Activated CD4-positive, alpha-beta T cell treated with anti-CD3 and anti-CD28 coated beads, Interleukin-2, amount 50 U/mL, for 4 hours (primary cell): ENCODE measurements around the gene SEC22A.

ENCODE experiments used
- DNase-seq, 2 experiments: peaks; one replicate each; pipeline ENCODE4 v3.0.0-alpha.2; 2020

The SEC22A gene, protein sequence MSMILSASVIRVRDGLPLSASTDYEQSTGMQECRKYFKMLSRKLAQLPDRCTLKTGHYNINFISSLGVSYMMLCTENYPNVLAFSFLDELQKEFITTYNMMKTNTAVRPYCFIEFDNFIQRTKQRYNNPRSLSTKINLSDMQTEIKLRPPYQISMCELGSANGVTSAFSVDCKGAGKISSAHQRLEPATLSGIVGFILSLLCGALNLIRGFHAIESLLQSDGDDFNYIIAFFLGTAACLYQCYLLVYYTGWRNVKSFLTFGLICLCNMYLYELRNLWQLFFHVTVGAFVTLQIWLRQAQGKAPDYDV

DNA sequence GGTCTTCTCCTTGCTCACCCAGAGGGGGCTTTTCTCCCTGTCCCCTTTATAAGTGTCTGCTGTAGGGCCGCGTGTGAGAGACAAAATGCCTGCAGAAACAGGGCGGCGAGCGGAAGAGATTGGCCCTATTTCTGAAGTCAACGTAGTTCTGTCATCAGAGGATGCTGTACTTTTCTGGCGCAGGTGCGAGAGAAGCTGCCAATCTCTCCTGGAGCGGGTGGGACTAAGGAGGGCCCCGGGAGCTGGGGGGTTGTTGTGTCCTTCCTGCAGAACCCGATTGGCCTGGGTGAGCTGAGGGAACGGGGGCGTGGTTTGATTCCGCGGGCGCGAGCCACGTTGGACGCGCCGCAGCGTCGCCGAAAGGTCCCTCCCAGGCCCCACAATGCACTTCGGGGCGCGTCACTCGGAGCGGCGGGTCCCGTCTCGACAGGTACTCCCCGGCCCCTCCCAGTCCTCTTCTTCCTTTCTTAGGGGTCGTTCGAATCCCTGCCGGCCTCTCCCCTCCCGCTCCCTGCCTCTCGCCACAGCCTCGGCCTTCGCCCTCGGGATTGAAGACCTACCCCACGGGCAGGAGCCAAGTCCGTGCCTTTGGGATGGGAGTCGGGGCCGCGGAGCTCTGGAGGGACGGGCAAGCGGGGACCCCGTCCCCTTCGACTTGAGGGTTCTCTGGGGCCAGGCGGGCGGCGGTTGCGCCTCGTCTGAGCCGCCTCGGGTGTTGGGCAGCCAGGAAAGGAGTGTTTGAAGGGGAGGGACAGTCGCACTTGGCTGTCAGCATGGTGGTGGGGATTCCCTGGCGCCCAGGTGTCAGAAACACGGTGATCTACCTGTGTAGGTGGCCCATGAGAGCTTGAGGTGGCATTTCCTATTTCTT, at the start of gene SEC22A:
Gene SEC22A, plus strand, starts transcription at position 387 of the 871 bp plus-strand sequence. CDS start 7,275 bp downstream, outside the sequence.
- peak; percentile 91 for DNase-seq

DNA sequence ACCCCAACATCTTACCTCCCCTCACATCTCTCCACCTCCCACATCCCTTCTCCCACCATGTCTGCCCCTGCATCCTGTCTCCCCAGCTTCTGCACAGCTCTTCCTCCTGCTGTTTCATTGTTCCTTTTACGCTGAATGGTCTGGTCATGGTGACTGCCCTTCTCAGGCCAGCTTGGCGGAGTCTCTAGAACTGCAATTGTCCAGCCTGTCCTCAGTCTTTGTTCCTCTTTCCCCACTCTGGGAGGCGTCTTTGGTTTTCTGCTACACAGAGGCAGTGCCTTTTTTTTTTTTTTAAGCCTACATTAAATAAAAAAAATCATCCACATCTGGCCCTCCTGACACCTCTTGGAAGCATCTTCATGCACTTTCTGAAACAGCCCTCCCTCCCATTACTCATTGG, 49.1 kb upstream of the SEC22A start:
- no peak for DNase-seq

DNA sequence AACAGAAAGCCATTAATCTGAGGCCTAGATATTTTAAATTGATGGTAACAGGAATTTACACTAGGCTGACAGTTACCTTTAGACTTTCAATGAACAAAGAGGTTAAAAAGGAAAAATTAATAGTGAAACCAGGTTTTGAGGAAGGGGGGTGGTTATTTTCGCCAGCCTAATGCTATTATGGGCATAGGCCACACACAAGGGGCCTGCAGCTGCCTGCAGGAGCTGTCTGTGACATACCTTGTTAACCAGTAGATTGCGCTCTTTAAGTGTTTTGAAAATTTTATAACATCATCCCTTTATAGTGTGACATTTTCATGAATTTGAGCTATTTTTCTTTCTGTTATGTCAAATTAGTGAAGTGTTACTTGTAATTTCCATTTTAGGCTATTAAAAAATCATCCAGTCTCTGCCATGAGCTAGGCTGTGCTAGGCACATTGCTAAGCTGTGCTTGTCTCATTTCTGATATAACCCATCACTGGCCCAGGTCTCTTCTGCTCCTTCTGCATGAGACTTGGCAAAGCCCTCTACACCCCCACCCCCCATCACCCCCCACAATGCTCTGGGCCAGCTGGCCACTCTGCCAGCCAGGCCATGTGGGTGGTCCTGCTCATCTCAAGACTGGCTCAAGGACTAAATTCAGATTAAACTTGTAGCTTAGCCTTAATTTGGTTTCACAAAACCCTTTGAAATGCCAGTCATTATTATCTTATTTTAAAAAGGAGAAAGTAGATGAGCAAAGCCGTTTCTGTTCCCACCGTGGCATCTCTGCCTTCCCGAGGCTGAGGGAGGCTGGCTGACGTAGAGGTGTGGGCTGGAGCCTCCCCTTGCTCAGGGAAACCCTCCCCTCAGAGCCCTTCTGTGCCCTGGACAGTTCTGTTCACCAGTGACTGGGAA, 48.4 kb upstream of the SEC22A start:
- no peak for DNase-seq

DNA sequence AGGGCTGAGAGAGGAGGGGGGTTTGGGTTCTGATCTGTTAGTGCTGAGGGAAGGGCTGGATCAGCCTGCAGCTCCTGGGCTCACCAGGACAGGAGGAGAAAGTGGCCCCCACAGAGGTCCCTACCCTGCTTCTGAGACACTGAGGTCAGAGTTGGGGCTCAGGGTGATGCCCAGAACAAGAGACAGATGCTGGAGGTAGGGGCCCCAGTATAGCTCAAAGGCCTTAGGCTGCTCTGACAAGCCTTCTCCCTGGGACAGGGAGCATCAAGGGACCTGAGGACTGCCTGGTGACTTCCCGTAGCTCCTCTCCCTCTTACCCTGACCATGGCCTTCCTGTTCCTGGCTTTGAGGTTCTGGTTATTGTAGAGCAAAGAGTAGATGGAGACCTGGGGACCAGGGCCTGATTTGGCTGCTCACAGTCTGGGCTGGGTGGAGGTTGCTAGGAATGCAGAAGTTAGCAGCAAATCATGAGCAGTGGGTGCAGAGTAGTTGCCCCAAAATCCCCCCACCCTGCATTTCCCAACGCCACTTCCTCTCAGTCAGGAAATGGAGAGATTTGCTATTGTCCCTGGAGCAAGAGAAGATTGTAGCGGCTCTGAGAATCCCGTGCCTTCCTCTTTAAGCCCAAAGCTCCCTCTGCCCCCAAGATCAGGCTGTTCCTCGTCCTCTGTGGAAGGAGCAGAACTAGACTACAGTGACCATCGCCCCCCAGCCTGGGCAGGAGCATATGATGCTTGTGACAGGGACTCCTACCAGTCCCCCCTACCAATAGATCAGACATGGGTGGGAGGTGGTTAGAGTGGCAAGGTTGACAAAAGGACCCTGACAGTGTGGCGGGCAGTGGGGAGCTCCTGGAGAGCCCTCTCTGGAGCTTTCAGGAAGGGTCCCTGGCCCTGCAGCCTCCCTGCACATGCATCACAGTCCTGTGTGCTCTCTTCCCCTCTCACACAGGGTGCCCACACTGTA, 47.4 kb upstream of the SEC22A start:
- DNase-seq: no peak

DNA sequence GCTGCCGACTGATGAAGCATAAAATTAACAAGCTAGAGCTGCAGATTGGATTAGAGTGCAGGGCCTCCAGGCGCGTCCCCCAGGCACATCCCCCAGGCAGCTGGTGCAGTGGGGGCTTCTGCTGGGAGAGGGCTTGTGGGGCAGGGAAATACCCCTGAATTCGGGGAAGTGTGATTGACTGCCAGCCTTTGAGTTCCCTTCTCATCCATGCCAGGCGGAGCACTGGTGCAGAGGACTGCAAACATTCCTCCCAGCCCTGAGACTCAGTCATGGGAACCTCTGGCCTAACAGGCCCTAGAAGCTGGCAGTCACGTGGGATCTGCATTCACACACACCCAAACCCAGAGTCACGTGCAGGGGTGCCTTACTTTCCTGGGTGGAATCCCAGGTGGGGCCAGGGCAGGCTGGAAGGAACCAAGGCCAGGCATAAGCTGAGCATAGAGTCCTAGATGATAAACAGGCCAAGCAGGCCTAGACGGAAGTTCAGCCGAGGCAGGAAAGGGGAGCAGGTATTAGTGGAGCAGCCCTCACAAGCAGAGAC, 46.2 kb upstream of the SEC22A start:
- no peak for DNase-seq

DNA sequence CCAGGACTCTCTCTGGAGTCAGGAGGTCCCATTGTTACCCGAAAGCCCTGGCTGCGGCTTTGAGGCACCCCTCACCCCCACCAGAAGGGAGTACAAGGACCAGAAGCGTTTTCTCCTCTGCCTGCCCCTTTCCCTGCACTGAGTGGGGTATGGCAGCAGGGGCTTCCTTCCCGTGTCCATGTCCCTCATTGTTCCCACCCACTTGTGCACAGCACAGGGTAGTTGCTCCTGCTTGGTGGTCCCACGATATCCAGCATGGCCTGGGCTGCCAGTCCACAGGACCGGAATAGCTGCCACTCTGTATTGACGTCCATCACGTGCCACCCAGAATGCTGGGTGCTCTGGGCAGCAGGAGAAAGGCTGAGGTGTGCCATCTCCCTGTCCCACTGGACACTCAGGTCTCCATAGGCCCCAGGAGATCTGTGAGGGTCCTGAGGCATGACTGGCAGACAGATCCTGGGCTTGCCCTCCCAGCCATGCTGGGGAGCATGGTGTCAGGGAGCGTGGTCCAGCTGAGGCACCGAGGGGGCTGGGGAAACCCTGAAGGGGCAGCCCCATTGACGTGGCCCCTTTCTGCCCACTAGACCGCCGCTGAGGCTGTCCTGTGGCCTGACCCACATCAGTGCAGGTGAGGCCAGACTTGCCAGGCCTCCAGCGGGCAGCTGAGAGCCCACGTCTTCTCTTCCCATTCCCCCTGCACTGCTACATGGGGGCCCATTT, 45.3 kb upstream of the SEC22A start:
- no peak for DNase-seq

DNA sequence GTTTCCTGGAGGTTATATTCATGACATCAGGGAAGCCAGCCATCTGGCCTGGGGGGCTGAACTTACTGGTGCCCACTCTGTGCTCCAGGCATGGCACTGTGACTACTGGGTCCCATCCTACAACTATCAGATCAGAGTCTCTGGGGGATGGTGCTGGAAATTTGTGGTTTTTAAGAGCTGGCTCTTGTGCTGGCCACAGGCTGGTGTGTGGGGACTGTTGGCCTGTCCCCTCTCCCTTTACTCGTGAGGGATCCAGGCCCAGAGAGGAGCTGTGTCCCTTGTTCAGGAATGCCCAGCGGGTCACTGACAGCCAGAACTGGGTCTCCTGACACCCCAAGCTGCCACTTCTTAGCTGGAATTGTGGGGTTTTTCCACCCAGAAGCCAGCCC, 44.5 kb upstream of the SEC22A start:
- no peak for DNase-seq

DNA sequence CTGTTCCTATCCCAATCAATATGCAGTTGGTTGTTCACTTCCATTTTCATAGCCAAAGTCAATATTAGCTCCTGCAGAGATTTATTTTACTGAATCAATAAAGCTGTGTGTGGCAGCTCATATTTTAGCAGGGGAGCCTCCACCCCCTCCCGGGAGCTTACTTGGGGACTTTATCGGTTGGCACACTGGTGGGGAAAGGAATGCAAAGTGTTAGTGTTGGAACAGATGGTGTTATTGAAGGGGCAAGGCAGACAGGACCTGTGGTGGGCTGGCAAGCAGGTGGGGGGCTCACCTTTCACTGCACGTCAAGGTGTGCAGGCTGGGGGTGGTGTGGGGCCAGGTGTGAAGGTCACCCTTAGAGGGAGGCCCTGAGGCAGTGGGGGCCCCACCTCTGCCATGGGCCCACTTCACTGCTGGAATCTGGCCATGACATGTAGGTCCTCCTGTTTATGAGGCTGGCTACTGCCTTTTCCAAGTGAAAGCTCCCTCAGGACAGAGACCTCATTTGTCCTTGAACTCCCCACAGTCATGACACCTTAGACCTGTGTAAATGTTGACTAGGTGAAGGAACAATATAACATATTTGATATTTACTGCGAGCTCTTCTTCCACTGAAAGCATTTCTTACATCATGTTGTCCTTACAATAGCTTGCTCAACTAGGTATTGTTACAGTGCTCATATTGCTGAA, 44.0 kb upstream of the SEC22A start:
- DNase-seq: no peak

DNA sequence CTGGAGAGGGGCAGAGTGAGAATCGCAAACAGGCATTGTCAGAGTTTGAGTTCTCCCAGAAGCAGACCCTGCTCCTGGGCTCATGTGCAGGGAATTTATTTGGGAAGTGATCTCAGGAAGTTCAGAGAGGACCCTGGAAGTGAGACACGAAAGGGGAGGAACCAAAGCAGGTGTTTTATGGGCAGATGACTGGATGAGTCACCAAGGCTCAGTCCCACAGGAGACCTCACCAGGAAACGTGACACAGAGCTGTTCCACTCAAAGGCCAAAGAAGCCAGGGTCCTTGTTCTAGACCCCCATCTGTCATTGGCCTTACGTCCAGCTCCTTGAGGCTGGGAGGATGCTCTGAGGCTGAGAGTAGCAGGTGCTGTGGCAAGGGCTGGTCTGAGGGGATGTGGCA, 43.4 kb upstream of the SEC22A start:
- DNase-seq: no peak

DNA sequence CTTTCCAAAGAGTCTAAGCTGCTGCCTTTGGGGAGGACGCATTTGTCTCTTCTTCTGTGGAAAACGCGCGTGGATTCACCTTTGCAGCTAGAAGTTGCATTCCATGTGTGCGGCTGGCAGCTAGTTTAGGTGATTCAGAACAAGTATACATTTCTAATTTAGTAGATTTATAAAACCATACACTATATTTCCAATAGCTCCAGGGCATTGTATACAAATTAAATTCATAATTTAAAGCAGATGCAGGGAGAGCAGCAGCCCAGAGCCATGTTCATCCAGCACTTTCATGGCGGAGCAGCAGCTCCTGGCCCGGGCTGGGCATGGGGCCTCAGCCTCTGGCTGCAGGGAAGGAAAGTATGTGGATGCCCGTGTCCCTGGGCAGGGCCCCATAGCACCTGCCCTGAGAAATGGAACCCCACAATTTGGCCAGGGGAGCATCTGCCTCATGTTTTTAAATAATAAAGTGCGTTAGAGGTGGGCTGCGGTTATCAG, 42.8 kb upstream of the SEC22A start:
- DNase-seq: no peak

DNA sequence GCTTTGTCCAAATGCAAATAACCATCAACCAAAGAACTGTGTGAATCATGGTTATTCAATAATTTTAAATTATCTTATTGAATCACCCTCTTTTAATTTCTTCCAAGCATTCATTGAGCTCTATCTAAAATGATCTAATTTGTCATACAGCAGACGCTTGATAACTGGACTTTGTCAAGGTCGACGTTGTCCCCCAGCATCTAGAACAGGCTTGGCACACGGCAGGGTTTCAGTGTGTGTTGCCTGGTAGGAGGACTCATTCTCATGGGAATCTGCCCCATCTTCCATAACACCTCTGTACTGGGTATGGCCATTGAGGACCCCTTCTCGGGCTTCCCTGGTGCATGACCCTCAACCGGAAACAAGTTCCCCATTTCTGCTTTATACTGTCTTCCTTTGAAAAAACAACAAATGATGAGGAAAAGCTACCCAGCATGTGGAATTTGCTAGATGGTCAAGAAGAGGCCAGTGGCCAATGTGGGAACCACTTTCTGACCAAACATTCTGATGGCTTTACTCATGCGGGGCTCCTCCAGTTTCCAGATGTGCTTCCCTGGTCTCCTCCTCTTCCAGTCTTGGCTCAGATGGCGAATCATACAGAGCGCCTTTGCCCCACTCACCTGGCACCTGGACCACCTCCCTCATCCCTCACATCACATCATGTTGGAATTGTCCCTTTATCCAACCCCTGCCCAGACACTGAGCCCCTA, 41.7 kb upstream of the SEC22A start:
- no peak for DNase-seq

DNA sequence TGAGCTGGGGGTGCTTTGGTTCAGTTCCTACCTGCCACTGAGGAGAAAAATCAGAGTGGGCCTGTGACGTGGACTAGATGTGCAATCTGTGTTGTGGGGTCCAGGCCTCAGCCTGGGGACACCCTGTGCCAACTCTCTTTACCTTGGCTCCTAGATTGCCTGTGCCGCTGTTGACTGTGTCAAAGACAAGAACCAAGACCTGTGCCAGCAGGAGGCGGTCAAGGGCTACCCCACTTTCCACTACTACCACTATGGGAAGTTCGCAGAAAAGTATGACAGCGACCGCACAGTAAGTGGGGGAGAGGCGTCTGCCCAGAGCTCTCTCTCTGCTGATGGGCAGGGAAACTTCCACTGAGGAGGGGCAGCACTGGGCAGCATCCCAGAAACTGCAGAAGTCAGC, 40.6 kb upstream of the SEC22A start:
- no peak for DNase-seq

DNA sequence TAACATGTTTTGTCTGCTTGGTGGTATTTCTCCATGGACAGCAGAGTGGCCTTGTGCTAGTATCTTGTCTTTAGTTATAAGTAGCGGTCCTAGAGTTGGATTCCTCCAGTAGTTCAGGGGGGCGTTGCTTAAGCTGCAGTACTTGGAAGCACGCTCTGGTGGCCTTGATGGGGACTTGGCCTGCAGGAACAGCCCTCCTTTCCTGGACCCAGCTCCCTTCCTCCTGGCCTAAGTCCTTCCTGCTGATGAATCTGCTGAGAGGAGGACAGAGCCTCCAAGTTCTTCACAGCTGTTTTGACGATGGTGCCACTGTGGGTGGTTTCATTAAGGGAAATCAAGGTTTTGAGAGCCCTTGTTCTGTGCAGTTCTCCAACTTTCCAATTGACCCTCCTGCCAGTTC, 38.6 kb upstream of the SEC22A start:
- DNase-seq: no peak

DNA sequence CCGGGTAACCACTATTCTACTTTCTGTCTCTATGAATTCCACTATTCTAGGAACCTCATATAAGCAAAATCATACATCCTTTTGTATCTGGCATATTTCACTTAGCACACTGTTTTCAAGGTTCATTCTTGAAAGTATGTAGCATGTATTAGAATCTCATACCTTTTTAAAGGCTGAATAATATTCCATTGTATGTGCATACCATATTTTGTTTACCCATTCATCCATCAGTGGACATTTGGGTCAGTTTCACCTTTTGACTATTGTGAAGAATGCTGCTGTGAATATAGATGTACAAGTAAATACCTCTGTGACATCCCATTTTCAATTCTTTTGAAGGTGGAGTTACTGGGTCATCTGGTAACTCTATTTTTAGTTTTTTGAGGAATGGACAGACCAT, 36.6 kb upstream of the SEC22A start:
- no peak for DNase-seq

DNA sequence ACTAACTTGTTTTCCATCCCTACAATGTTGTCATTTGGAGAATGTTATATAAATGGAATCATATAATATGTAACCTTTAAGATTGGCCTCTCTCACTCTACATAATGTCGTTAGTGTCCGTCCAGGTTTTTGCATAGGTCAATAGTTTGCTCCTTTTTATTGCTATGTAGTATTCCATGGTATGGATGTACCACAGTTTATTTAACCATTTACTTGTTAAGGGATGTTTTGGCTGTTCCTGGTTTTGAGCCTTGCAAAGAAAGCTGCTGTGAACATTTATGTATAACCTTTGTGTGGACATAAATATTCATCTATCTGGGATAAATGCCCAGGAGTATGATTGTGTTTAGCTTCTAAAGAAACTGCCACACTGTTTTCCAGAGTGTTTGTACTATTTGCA, 34.1 kb upstream of the SEC22A start:
- DNase-seq: no peak

DNA sequence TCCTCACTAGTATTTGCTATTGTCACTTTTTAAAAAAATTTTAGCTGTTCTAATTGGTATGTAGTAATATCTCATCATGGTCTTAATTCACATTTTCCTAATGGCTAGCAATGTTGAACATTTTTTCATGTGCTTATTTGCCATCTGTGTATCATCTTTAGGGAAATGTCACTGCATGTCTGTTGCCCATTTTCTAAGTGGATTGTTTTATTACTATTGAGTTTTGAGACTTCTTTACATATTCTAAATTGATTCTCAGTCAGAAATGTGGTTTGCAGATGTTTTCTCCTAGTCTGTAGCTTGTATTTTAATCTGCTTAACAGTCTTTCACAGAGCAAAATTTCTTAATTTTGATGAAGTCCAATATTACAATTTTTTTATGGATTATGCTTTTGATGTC, 33.6 kb upstream of the SEC22A start:
- no peak for DNase-seq

DNA sequence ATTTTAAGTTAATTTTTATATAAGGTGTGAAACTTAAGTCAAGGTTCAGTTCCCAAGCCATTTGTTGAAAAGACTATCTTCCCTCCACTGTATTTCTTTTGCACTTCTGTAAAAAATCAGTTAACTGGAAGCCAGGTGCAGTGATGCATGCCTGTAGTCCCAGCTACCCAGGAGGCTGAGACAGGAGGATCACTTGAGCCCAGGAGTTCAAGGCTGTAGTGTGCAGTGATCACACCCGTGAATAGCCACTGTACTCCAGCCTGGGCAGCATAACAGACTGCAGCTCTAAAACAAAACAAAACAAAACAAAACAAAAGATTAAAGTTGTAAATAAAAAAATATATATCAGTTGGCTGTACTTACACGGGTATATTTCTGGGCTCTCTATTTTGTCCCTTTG, 33.1 kb upstream of the SEC22A start:
- DNase-seq: no peak

DNA sequence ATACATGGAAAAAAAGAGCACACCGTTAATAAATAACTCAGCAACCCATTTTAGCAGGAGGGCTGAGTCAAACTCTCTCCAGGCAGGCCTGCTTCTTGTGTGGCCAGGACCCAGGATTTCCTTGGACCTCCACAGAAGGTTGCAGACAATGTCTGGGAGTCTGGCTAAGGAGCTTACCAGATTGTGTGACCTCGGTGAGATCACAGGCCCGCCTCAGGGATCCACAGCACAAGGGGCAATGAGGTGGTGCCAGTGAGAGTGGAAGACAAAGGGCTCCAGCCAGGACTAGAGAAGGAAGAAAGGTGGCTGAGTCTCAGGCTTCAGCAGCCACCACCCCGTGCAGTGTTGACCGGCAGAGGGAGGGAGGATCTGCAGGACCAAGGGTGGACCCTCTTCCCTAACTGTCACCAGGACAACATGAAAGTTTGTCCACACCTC, 32.2 kb upstream of the SEC22A start:
- no peak for DNase-seq

DNA sequence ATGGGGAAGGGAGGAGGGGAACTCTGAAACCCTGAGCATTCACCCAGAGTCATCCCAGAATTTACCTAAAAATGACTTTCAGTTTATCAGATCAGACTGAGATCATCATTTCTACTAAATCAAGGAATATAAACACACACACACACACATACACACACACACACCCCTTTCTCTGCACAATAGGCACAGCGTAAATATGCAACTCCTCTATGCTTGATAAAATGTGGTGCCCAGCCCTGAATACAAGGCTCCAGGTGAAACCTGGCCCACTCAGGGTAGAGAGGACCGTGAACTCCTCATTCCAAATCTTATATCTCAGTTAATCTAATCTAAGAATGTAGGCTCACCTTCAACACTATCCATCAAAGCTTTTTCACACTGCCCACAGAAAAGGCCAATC, 31.8 kb upstream of the SEC22A start:
- no peak for DNase-seq

DNA sequence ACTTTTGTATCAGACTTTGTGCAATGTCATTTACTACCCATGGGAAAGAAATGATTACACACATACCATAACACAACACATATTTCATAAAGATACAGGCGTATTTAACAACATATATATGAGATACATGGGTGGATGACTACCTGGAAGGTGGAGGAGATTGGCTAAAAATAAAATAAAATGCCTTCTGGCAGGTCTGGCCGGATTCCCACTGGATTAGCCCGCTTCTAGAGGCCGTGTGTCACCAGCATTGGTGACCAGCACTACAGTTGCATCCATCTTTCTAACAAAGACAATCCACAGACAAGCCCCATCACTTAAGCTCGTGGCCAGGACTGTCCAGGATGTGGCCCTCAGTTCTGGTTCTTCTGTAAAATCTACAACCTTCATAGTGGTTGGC, 21.0 kb upstream of the SEC22A start:
- no peak for DNase-seq
